GM21367 (cell line): Measurements from ENCODE around the gene MARK4.
"Not testable (repeated sequence)": the region's sequence is repeated elsewhere in the genome, so short reads cannot be mapped to it uniquely, and the experiment has no call there.

ENCODE experiments used
- ATAC-seq: cut with Tn5 transposase; IDR thresholded peaks from one replicate; pipeline ENCODE4 v1.9.1; 2021; ENCODE audit not compliant: unreplicated experiment

Gene MARK4

DNA sequence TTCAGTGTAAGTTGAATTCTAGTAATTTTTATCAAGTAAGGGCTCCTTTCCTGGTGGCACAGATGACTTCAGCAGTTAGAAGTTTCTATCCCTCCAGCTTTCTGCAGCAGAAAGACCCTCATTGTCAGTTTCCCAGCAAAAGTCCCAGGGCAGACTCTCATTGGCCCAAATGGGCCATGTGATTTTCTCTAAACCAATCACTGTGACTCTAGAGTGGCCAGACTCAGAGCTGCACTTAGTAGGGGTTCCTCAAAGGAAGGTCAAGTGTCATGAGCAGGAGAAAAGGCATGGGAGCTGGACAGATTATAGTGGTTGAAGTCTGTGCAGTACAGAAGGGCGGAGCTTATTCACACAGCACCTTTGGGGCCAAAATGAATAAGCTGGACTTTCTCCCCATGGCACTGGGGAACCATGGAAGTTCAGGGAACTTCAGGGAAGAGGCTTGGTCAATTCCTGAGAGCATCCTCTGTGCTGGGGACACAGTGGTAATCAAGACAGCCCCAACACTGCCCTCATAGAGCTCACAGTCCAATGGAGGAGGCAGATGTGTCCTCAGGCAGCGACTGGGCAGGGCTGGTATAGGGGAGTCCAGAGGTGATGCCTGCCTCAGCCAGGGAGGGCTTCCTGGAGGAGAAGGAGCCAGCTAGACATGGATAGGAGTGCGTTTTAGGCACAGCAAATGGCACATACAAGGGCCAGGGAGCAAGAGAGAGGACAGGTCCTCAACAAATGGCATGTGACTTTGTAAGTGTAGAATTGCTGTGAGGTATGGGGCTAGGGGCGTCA is 53.3 kb downstream of the MARK4 start:
- no peak for ATAC-seq

DNA sequence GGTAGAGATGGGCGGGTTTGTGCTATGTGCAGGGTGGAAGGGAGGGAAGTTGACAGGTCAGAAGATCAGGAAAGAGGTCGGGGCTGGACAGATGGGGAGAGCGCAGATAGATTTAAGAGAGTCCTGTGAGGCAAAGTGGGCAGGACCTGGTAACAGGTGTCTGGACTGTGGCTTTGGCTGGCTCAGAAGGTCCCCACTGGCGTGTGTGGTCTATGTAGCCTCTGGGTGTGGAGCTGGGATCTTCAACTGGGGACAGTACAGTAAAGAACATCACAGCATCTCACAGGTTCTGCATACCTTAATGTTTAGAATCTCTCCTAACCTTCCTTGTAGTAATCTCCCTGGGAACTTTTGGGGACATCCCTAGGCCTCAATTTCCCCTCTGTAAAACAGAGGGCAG is 53.9 kb downstream of the MARK4 start:
- ATAC-seq: no peak

DNA sequence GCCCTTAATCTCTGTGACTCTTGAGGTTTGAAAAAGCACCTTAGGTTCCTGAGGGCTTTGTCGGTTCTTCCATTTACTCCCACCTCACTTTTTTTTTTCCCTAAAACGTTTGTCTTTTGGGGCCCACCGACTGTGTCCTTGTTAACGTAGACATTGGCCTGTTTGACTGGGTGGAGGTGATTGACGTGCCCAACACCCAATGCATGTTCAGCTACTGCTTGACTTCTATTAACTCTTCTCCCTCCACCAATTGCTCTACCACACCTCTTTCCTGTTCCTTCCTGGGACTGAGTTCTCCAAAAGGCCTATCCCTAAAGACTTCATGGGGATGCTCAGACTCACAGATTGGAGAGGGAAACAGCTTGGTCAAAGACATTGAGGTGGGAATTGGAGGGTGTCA is 54.4 kb downstream of the MARK4 start:
- ATAC-seq: no peak

DNA sequence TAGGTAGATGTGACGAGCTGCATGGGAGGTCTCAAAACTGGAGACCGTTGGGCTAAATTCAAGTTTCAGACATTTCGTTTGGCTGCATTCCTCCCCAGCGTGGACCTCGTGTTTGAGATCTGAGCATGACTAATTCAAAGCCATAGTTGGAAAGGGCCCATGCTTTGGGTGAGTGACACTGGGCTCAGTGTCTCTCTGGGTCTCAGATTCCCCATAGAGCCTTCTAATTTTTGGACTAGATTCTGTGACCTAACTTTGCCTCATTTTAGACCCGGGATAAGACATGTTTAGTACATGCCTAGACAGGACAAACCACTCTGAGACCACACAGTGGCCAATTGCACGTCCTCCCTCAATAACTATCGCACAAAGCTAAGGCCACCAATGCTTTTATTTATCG is 55.0 kb downstream of the MARK4 start:
- ATAC-seq: no peak

DNA sequence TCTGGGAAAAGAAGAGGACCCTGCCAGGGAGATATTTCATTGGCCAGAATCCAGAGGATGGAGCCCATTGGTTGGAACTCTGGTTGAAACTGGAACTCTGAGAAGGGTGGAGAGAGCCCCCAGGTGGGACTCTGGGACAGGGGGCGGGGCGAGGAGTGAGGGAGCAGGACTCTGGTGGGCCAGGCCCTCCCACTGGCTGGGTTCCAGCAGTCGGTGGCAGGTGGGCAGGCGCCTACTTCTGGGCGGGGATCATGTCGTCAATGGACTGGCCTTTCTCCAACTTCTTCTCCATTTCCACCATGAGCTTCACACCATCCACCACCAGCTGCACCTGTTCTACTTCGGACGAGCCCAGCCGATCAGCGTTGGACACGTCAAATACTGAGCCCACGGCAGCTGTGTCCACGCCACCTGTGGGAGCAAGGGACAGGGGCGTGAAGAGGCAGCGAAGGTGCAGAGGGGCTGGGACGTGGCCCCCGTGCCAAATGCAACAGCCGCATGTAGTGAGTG is 55.5 kb downstream of the MARK4 start:
- no peak for ATAC-seq

DNA sequence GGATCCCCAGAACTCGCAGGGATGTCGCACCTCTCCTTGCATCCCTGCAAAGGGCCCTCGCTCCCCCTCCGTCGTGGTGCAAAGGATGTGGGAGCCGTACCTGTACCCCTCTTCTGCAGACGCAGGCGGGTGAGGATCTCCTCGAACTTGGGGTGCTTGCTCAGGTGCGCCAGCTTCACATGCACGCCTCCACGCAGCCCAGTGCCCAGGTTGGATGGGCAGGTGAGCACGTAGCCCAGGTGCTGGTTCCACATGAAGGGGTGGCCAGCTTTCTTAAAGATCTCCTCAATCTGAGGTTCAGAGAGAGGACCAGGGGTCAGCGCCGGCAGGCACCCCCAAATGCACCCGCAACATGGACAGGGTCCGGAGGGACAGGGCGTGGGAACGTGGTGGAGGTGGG is 56.3 kb downstream of the MARK4 start:
- ATAC-seq: no peak

DNA sequence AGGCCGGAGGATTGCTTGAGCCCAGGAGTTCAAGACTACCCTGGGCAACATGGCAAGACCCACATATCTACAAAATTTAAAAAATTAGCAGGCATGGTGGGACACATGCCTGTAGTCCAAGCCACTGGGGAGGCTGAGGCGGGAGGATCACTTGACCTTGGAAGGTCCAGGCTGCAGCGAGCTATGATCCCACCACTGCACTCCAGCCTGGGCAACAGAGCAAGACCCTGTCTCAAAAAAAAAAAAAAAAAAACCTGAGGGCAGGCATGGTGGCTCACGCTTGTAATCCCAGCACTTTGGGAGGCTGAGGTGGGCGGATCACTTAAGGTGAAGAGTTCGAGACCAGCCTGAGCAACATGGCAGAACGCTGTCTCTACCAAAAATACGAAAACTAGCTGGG is 58.3 kb downstream of the MARK4 start:
- ATAC-seq: not testable (repeated sequence)

DNA sequence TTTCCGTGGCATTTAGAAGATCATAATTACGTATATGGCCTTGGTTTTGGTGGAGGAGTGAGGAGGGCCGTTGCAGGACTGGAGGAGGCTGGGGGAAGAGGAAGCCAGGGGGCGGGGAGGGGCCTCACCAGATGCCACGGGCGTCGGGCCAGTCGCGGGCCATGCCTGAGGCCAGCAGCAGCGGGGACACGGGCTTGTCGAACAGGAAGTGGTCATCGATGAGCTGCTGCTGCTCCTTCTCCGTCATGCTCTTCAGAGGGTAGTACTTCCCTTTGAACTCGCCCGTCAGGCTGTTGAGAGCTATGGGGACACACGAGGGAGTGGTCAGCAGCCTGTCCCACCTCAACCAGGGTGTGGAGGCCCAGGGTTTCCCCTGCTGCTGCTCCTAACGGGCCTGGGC is 60.5 kb downstream of the MARK4 start:
- no peak for ATAC-seq

DNA sequence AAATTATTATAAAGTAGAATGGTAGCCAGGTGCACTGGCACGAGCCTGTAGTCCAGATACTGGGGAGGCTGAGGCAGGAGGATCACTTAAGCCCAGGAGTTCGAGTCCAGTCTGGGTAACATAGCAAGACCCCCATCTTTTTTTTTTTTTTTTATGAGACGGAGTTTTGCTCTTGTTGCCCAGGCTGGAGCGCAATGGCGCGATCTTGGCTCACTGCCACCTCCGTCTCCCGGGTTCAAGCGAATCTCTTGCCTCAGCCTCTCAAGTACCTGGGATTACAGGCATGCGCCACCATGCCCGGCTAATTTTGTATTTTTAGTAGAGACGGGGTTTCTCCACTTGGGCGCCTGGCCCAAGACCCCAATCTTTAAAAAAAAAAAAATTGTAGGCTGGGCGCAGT is 61.2 kb downstream of the MARK4 start:
- not testable (repeated sequence) for ATAC-seq

DNA sequence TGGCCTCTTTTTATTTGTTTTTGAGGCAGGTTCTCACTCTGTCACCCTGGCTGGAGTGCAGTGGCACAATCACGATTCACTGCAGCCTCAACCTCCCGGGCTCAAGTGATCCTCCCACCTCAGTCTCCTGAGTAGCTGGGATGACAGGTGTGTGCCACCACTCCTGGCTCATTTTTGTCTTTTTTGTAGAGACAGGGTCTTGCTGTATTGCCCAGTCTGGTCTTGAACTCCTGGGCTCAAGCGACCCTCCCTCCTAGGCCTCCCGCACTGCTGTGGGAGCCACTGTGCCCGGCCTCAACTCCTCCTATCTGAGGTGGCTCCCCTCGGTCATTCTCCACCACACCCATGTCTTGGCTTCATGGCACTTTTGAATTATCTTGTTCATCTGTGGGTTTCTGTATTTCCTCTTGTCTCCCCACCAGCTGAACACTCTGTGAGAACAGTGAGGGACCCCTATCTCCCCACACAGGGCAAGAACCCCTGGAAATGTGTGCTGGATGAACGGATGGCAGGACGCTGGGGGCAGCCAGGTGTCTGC is 63.7 kb downstream of the MARK4 start:
- ATAC-seq: no peak

DNA sequence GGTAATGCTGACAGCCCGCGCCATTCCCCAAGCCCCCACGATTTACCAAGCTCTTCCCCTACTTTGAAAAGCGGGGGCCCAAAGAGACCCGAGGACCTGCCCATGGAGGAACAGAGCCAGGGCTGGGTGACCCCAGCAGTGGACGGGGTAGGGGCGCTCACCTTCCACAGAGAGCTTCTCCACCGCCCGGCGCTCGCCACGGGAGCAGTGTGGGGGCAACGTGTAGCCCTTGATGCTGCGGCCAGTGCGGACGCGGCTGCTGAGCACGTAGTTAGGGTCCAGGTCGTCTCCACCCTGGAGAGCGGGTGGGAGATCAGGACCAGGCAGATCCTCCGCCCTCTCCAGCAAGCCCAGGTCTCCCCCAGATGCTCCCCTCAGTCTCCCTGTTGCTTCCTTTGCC is 64.2 kb downstream of the MARK4 start:
- no peak for ATAC-seq

DNA sequence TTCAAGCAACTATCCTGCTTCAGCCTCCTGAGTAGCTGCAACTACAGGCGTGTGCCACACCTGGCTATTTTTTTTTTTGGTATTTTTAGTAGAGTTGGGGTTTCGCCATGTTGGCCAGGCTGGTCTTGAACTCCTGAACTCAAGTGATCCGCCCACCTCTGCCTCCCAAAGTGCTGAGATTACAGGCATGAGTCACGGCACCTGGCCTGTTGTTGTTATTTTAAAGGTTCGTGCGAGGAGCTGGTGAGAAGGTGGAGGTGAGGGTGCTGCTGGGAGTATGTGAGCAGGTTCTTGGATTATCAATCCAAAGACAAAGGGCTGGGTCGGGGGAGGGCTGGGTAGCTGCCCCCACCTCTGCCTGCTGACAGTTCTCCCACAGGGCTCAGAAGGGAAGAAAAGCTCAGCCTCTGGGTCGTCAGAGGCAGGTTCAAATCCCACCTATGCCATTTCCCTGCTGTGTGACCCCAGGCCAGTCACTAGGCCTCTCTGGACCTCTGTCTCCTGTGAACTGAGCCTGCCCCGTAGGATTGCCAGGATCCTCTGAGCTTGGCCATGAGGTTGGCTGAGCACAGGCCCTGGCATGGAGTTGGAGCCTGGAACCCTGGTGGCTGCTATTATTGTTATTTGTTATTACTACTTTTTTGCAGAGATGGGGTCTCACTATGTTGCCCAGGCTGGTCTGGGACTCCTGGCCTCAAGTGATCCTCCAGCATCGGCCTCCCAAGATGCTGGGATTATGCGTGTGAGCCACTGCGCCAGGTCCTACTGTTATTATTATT is 70.1 kb downstream of the MARK4 start:
- ATAC-seq: no peak

DNA sequence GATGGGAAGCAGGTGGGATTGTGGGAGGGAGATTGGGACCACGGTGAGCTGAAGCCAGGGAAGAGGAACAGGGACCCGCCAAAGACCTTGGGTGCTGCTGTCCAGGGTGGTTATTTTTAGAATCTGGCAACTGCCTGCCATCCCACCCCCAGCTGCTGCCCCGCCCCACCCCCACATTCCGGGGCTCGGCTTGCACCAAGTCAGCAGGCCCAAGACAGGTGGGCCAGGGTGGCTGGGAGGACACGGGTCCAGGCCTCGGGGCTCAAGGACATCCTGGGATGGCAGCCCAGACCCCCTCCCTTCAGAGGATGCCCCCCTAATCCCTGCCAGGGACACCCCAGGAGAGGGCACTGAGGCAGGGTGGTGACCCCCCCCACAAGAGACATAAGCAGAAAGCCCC is 70.8 kb downstream of the MARK4 start:
- ATAC-seq: no peak

DNA sequence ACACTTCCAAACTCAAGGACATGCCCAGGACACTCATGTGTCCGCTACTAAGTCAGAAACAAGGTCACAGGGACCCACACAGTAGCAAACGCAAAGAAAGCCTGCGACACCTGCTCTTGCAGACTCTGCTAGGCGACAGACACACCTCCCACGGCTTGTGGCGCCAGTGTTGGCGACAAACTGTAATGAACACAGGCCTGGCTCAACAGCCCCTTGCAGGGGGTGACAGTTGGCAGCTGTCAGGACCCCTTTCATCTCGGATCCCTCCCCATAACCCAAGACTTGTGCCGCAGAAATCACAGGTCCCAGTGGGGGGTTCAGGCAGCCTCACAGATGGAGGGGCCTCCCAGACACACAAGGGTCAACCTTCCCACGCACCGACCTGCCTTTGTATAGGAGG is 71.2 kb downstream of the MARK4 start:
- no peak for ATAC-seq

DNA sequence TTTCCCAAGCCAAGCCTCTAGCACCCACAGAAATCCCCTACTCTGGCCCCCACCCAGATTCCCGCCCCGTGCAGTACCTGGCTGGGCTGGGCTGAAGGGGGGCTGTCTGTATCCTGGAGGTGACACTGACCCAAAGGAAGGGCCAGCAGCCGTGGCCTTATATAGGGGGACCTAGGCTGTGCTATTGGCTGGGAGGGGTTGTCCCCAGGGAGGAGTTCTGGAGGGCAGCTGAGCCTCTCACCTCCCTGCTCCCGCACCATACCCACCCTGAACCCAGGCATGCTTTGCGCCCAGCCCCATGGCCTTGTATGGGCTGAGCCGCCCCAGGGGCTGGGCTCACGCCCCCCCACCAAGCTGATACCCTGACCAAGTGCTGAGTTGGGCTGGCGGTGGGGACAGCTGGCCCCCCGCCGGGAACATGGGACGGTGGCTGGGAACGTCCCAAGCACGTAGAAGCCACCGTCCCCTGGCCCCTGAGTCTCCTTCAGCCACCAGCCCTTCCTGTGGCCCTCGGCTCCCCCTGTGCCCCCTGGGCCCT is 71.7 kb downstream of the MARK4 start, which contains the start of gene CKM:
CKM (minus strand) TSS at position 132 of the 538 bp plus-strand sequence. CDS start 3,162 bp downstream, outside the sequence.
- ATAC-seq: no peak

DNA sequence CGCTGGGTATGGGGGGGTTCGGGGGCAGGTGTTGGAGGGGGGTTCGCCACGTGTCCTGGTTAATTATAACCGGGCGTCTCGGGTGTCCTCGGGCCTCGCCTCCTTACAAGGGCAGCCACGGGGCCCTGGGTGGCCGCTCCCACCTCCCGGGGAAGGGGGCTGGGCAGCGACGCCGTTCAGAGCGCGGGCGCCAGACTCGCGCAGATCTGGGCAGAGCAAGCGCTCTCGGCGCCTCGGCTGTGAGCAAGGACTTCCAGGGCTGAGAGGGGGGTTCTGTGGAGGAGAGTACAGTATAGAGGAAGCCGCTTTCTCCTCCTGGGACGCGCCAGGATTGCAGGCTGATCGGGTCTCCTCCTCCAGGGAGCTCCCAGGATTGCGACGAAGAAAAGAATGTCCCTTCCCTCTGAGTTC is 72.6 kb downstream of the MARK4 start:
- no peak for ATAC-seq

DNA sequence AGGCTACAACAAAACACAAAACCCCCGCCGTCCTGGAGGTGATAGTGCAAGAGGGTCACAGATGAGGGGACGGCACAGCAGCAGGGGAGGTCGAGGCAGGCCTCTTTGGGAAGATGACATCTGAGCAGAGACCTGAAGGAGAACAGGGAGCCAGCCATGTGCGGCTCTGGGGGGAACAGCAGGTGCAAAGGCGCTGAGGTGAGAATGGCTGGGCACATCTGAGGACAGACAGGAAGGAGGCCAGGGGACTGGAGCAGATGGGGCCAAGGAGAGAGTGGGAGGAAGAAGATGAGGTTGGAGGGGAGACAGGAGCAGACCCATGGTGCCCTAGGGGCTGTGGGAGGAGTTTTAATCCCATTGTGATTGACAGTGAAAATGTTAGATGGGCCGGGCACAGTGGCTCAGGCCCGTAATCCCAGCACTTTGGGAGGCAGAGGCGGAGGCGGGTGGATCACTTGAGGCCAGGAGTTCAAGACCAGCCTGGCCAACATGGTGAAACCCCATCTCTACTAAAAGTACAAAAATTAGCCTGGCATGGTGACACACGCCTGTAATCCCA is 73.4 kb downstream of the MARK4 start:
- ATAC-seq: no peak

DNA sequence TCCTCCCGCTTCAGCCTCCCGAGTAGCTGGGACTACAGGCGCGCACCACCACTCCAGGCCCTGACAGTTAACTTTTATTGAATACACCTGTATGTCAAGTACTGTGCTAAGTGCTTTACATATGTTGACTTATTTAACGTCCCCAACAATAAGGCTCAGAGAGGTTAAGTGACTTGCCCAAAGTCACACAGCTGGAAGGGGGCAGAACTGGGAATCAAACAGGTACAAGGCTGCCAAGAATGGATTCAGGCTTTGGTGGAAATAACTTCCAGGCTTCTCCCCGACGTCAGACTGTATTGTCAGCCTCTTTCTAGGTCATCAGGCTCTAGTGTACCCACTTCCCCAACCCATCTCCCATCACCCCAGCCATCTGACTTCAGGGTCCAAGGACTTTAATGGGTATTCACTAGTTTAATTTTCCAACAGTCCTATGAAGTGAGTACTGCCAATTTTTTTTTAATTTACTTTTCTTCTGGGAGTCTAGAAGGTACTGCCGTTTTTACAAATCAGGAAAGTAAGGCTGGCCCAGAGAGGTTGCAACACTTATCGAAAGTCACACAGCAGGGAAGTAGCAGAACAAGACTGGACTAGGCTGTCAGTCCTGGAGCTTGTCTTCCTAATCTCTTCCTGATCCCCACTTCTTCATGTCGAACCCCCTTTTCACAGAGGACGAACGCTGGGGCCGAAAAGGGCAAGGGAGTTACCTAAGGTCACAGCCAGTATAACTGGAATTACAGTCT is 76.5 kb downstream of the MARK4 start:
- no peak for ATAC-seq

DNA sequence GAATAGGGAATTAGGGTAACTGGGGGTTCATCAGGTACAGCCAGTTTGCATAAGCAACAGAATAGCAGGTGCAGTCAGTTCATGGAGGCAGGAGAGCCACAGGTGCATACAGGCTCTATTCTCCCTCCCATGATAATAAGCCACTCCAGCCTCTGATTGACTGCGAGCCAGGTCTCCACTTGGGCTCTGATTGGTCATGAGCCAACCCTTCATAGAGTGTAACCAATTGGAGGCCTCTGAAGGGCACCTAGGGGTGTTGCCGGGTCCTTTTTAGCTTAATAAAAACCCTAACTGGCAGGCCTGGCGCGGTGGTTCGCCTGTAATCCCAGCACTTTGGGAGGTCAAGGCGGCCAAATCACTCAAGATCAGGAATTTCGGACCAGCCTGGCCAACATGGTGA is 80.3 kb downstream of the MARK4 start:
- no peak for ATAC-seq

DNA sequence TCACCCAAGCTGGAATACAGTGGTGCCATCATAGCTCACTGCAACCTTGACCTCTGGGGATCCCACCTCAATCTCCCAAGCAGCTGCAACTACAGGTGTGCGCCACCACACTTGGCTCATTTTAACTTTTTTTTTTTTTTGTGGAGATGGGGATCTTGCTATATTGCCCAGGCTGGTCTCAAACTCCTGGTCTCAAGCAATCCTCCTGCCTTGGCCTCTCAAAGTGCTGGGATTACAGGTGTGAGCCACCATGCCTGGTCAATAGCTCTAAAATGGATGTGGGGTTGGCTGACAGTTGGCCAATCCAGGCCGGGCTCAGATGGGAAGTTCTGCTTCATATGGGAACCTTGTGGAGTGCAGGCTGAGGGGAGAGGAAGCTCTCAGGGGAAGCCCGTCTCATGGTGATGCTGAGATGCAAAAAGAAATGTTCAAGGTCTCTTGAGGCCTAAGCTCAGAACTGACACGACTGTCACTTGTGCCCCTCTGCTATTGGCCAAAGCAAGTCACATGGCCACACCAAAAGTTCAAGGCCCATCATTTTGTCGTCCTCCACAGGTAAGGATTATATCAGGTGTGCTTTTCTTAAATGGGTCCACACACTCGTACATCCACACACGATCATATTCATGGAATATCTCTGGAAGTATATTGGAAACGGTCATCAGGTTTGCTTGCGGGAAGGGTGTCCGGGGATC is 82.7 kb downstream of the MARK4 start:
- ATAC-seq: no peak
